22Rv1 (cell line): ENCODE results near the gene NOL3.

Source experiments
- CTCF ChIP-seq: fragments of 450-650 bp; IDR thresholded peaks from 2 replicates; pipeline ENCODE4 v1.5.1; 2017; ENCODE audit warnings: mild to moderate bottlenecking
- ZFX ChIP-seq: fragments of 450-650 bp; IDR thresholded peaks from 2 replicates; pipeline ENCODE4 v1.6.1; 2017; ENCODE audit warnings: antibody characterized with exemption, borderline replicate concordance

GRCh38 chr16:67129422-67129821, 40.9 kb upstream of the NOL3 start:
- TF ChIP-seq CTCF (no peak), ZFX (no peak)
